ENCODE data around the gene PSMA7.
"Not testable (repeated sequence)": the region's sequence is repeated elsewhere in the genome, so short reads cannot be mapped to it uniquely, and the experiment has no call there.

The PSMA7 gene

DNA sequence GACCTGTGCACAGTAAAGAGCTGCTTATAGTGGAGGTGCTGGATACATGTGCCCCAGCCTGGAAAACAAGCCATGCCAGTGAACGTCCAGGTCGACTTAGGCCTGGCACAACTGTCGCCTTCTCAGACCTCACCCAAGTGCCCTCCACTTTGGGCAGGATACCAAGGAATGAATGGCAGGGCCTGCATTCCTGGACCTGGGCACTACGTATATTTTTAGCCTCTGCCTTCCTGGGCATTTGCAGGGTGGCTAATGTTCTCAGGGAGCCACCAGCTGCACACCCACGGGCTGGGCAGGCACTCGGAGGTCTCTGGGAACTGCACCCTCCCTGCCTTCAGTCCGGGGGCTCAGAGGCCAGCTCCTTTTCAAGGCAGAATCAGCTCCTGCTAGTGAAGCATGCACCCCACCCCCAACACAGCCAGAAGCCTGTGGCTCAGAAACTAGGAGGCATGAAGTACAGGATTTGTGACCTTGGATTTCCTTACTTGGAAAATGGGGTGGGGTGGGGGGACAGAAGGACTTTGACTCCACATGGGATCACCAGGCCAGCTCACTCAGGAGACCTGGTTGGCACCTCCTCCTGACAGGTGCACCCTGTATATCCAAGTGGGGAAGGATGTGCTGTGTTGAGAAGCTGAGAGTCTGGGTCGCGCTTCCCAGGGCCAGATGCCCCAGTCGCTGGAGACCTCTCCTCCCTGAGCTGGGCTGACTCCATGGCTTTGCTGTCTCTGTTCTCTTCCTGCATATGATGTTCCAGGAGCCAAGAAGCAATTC lies 23.4 kb downstream of the PSMA7 start:
- no peak for DNase-seq (ENCODE audit: low read depth in 2 of 2)

DNA sequence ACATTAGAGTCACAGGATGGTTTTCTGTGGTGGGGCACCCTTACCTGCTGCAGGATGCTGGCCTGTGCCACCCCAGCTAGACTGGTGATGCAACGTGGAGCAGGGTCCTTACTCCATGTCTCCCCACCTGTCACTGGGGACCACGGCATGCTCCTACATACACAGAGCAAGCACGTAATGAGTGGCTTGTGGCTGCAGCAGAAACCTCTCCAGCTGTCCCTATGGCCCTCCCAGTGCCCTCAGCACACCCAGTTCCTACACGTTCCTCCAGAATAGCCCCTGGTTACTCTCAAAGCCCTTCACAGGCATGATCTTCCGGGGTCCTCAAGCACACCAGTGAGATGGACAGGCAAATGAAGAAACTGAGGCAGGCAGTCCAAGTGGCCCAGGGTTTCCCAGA lies 24.1 kb downstream of the PSMA7 start:
- DNase-seq (ENCODE audit: low read depth in 2 of 2): no peak

DNA sequence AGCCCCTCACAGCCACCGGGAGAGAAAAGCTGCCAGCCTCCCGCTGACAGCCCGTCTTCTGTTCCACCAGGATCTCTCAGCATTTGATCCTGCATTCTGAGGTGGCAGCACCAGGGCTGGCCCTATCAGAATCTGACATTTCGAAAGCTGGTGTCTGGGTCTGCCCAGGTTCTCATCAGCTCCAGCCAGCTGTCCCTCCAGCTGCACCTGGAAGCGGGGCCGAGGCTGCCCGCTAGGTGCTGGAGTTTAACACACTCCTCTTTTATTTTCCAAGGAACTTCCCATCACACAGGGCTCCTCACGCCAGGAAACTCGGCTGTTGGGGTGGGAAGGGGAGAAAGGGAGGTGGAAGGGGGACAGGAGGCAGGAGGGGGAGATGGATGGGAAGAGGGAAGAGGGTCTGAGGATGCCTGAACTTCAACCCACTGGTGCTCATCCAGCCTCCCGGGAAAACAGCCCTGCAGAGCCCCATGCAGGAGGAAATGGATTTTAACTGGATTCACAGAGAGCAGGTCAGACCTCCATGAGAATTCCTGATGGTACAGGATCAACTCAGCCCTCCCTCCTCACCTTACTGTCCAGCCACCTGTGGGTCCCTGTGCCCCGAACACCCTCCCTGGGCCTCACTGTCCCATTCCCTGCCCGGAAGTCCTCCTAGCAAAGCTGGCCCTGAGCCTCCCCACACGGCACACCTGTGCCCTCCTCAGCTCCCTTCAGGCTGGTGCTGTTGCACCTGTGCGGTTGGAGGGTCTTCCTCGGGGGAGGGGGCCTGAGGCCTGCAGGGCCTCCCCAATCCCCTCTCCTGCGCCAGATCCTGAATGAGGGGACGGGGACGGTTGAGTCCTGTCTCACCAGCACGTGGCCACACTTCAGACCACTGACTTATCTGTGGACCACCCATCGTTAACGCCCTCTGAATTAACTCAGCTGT lies 24.8 kb downstream of the PSMA7 start:
- DNase-seq (ENCODE audit: low read depth in 2 of 2): no peak

DNA sequence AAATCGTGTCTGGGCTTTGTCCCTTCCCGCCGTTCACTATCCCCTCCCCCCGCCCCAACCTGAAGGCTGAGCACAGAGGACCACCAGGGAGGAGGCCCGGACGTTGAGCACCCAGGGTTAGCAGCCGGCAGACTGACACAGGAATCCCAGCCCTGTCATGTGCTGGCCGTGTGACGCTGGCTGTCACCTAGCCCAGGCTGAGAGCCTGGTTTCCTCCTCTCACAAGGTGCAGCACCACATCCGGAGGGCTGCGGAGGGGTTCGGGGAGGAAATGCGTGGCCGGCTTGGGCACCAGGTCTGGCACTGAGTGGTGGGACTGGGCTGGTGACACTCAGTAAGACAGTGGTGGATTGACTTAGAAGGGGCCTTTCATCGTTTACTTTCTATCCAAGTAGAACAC lies 25.5 kb downstream of the PSMA7 start:
- peak in 1 of 2 donors; percentile 22 for DNase-seq (ENCODE audit: low read depth in 2 of 2)

DNA sequence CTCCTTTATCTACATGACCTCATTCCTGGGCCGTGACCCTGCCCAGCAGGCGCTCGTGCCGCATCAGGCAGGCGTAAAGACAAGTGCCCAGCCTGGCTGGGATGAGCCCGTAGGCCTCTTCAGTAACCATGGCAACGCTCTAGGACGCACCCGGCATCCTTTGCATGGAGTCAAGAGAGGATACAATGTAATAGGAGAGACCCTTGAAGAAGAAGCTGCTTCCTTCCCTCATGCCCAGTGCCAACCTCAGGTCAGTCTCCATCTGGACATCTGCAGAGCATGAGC lies 25.9 kb downstream of the PSMA7 start:
- no peak for DNase-seq (ENCODE audit: low read depth in 2 of 2)

DNA sequence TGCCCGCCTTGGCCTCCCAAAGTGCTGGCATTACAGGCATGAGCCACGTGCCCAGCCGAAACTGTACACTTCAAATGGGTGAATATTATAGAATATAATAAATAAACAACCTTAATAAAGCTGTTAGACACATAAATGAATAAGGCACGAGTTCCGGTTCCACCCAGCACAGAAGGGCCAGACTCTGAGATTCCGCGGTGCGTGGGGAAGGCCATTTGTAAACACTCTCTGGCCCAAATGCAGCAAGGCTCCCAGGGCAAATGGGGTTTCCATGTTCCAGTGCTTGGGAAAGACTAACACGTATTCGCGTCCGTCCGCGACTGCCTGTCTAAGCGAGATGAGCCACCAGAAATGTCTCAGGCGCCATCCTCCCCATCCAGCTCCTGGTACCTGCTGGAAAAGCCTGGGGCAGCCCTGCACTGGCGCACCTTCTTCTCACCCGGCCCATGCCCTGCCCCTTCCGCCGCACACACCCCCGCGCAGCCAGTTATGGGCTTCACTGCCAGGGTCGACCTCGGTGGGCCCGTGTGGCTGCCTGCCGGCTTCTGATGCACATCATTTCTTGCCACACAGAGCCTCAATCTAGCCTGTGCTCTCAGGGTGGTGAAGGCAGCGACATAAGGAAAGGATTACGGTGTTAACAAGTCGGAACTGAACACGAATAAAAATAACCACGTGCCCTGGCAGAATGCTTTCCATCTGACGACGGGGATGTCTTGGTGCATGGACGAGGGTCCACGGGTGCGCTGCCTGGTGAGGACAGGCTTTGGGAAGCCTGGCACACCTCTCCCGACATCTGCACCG lies 26.4 kb downstream of the PSMA7 start:
- DNase-seq (ENCODE audit: low read depth in 2 of 2): no peak

DNA sequence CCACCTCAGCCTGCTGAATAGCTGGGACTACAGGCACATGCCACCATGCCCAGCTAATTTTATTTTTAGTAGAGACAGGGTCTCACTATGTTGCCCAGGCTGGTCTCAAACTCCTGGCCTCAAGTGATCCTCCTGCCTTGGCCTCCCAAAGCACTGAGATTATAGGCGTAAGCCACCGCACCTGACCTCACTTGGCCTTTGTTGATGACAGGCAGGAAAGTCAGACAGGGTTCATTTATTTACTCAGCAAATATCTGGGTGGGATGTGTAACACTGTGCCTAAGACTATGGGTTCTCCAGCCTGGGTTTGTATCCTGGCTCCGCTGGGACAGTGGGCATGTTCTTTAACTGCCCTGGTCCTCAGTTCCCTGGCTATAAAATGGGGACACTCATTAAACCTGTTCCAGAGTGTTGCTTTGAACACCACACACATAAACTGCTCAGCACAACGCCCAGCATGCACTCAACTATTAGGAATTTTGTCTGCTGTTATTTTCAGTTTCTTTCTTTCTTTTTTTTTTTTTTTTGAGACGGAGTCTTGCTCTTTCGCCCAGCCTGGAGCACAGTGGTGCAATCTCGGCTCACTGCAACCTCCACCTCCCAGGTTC lies 27.3 kb downstream of the PSMA7 start:
- not testable (repeated sequence) for DNase-seq (ENCODE audit: low read depth in 2 of 2)

DNA sequence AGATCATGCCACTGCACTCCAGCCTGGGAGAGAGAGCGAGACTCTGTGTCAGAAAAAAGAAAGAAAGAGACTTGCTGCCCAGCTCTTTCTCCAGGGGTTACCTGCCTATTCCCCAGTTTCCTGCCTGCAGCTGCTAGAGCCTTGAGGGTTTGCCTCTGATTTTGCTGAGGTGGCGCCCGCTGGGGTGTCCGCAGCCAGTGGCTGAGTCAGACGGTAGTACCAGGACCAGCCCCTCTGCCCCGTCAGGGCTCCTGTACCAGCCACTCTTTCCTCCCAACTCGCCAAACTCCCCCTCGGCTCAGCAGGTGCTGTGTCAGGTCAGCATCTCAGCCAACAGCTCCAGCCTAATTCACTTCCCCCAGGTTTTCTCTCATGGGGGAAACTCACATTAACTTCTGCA lies 28.3 kb downstream of the PSMA7 start:
- no peak for DNase-seq (ENCODE audit: low read depth in 2 of 2)

DNA sequence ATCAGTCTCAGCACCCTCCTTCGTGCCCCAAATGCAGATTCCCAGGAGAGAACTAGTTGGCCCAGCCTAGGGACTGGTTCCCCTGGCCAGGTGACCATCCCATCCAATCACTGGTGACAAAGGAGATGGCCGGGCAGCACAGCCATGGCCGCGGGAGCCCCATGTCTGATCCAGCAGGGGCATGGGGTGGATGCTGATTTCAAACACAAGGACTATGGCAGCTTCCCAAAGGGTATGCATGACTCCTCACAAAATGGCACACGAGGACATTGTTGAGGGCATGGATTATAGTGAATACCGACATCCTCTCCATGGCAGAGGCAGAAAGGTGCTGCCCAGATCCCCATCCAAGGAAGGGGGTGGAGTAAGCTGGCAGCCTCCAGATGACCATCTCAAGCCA lies 30.8 kb downstream of the PSMA7 start:
- no peak for DNase-seq (ENCODE audit: low read depth in 2 of 2)

DNA sequence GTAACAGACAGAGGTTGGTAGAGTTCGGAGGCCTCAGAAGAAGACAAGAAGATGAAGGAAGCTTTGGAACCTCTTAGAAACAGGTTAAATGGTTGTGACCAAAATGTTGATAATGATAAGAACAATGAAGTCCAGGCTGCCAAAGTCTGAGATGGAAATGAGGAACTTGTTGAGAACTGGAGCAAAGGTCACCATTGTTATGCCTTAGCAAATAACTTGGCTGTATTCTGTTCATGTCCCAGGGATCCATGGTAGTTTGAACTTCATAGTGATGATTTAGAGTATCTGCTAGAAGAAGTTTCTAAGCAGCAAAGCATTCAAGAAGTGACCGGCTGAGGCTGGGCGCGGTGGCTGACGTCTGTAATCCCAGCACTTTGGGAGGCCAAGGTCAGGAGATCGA lies 32.0 kb downstream of the PSMA7 start:
- DNase-seq (ENCODE audit: low read depth in 2 of 2): no peak

DNA sequence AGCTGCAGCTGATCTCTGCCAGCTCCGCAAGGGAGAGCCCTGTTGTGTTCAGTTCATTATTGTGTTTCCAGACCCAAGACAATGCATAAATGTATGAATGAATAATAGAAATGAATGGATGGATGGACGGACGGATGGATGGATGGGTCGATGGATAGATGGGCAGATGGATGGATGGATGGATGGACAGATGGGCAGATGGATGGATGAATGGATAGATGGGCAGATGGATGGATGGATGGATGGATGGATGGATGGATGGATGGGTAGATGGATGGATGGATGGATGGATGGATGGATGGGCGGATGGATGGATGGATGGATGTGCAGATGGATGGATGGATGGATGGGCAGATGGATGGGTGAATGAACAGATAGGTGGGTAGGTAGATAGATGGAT lies 37.6 kb downstream of the PSMA7 start:
- no peak for DNase-seq (ENCODE audit: low read depth in 2 of 2)

DNA sequence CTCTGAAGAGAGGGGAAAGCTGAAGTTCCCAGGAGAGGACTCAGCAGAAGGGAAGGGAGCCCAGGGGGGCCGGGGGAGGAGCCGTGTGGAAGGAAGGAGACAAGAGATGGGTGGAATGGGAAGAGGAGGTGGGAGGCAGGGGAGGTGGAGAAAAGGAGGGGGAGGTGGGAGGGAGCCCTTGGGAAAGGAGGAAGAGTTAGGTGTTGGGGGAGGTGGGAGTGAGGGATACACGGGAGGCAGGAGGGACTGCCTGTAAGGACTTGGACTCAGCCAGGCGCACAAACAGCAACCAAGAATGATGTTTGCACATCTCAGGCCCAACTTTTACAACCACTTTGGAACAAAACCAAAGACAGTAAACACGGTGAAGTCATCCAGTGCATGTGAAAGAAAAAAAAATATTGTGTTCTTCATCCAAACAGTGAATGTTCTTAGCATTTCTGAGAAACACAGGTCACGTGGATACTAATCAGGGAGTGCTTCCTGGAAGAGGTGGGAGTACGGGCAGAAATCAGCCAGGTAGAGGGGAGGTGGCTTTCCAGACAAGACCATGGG lies 38.3 kb downstream of the PSMA7 start:
- no peak for DNase-seq (ENCODE audit: low read depth in 2 of 2)

DNA sequence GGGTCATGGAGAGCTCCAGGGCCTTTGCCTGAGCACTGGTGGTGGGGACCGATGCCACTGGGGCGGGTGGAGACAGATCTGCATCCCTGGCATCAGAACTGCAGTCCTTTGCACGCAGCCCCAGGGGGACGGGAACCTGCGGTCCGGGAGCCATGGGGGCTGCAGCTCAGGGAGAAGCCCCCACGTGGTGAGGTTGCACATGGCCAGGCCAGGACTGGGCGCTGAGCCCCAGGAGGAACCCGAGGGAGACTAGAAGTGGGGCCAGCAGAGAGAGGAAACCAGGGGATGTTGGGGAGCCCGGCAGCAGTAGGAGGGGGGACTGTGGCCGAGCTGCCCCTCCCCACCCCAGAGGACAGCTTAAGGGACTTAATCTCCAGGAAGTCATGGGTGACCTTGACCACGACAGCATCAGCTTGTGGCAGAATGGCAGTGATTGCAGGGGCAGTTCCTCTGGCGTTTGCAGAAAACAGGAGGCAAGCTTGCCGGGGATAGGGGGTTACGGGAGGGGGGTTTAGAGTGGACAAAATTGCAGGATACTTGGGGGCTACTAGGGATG lies 38.9 kb downstream of the PSMA7 start:
- DNase-seq (ENCODE audit: low read depth in 2 of 2): no peak

DNA sequence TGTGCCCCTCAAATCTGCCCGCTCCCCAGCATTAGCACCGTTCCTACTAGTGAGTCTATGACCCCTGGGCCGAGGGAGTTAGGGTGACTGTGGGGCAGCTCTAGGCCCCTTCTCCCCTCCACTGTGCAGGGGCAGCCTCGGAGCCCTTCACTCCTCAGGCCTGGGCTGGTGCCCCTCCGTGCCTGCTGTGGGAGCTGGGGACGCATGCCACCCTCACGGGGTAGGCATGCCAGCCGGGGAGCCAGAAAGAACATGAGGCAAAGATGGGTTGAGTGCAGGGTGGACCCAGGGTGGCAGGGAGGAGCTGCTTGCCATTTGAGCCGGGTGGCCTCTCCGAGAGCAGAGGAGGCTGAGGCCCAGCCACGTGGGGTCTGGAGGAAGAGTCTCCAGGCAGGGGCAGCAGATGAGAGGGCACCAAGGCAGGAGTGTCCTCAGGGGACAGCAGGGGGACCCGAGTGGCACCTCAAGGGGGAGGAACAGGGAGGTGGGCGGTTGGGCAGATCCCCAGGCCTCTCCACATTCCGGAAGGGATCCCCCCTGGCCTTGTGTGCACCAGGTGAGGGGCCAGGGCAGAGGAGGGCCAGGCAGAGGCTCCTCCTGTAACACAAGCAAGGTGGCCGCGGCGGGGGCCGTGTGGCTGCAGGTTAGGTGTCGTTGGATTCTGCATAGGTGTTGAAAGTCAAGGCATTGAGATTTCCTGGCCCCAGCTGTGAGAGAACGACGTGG lies 39.5 kb downstream of the PSMA7 start:
- DNase-seq (ENCODE audit: low read depth in 2 of 2): no peak

DNA sequence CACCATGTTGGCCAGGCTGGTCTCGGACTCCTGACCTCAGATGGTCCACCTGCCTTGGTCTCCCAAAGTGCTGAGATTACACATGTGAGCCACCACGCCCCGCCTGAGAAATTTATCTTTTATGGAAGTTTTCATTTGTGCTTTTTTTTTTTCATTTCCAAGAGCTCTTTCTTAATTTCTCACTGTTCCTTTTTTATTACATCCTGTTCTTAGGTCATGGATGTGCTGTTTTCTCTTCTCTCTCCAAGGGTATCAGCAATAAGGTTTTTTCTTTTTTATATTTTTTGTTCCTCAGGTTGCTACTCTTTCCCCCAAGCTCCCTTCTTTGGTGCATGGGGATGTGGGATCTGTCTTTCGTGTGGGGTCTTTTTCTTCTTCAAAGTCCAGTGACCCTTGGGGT lies 42.1 kb downstream of the PSMA7 start:
- DNase-seq (ENCODE audit: low read depth in 2 of 2): no peak

DNA sequence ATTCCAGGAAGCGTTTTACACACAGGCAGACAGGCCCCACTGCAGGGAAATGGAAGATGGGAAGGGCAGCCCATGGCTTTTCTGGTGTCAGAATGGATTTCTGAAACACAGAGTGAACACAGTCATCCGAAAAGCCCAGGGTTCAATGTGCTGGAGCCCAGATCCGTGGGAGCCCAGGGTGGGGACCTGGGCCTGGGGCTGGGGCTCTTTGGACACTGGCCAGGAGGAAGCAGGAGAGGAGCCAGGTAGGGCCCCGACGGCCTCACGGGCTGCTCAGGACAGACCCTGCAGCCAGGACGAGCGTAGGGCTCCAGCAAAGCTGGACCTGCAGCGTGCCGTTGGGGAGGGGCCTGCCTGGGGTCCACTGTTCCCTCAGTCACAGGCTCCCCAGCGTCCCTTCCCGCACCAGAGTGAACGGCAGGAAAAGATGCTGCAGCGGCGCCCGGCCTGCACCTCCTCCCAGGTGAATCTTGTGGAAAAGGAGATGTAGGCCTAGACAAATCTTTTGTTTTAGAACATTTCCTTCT lies 45.2 kb downstream of the PSMA7 start:
- DNase-seq (ENCODE audit: low read depth in 2 of 2): no peak

DNA sequence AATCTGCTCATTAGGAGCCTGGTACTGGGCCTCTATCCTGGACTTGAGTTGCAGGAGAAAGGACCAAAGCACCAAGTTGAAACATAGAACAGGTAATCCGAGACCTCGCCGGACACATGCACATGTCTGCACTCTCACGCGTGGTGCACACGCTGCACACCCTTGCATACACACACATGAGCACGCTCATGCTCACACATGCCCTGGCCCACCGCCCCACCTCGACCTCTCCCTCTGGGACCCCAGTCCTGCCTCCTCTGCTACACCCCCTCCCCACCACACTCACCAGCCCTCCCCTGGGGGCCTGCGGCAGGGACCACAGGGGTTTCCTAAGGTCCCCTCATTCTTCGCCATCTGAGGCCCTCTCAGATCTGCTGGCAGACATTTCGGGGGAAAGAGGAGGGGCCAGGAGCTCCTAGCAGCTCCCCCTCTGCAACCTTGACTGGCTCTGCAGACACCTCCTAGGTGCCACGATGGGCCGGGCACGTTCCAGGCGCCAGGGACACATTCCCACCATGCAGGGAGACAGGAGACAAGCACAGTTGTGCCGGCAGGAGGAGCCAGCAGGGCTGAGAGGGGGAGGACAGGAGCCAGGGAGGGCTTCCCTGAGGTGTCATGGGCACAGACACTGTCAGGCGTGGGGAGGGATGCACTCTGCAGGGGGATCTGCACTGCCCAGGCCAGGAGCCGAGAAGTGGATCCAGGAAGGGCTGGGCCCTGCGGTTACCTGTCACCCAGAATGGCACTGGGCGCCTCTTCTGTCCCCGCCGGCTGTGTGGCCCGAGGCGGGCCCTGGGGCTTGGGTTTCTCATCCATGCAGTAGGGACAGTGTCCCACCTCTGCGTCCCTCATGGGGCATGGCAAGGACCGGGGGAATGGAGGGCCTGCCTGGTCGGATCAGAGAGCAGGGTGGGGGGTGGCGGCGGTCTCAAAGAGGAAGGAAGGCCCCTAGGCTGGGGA lies 46.5 kb downstream of the PSMA7 start:
- no peak for DNase-seq (ENCODE audit: low read depth in 2 of 2)

DNA sequence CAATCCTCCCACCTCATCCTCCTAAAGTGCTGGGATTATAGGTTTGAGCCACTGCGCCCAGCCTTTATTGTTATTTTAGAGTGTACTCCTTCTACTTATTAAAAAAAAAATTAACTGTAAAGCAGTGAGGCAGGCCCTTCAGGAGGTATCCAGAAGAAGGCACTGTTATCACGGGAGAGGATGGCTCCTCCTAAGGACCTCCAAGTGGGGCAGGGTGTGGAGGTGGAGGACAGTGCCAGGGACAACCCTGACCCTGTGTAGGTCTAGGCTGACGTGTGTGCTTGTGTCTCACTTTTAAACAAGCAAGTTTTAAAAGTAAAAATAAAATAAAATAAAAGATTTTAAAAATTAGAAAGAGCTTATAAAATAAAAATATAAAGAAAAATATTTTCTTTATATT lies 53.8 kb downstream of the PSMA7 start:
- DNase-seq (ENCODE audit: low read depth in 2 of 2): no peak

All from stimulated activated CD4-positive, alpha-beta T cell treated with anti-CD3 and anti-CD28 coated beads, Interleukin-1b, Interleukin-23, amount 100 ng/mL, for 1 hour (primary cell).